CD4-positive, alpha-beta T cell treated with Interleukin-10 for 1 hour (primary cell): ENCODE measurements around the gene UFM1.
"Not testable (repeated sequence)": the region's sequence is repeated elsewhere in the genome, so short reads cannot be mapped to it uniquely, and the experiment has no call there.

Experiments used
- DNase-seq: peaks from one replicate; pipeline ENCODE4 v3.0.0-alpha.2; 2020

Gene UFM1

DNA sequence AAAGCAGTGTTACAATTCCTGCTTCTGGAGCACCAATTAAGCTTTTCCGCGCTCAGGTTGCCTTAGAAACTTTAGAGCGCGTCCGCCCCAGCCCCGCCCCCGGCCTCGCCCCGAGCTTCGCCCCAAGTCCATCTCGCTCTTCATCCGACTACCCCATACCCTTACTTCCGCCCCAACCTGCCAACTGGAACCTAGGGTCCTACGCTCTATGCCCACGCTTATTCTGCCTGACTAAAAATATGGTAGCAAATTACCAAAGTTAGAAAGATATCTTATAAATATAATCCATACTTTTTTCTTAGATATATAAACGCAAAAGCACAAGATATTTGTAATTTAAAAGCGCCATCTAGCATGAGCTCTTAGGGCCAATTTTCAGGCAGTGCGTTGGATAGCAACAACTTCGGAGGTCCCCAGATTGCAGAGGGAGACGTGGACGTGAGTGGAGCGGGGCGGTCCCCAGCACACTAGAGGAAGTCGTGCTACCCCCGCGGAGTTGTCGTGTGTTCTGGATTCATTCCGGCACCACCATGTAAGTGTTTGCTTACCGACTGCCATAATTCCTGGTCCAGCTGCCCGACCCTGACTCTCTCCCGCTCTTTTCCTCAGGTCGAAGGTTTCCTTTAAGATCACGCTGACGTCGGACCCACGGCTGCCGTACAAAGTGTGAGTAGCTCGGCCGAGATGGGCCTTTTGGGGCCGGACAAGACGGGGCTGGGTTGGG, at the start of gene UFM1:
Gene UFM1, plus strand, starts transcription at position 462 of the 724 bp plus-strand sequence. Its CDS starts 69 bp downstream, at position 531.
- DNase-seq = peak; percentile 91

- DNase-seq = no peak
Observed at GRCh38 chr13:38301236-38301635, 48.4 kb upstream of the UFM1 start.

DNA sequence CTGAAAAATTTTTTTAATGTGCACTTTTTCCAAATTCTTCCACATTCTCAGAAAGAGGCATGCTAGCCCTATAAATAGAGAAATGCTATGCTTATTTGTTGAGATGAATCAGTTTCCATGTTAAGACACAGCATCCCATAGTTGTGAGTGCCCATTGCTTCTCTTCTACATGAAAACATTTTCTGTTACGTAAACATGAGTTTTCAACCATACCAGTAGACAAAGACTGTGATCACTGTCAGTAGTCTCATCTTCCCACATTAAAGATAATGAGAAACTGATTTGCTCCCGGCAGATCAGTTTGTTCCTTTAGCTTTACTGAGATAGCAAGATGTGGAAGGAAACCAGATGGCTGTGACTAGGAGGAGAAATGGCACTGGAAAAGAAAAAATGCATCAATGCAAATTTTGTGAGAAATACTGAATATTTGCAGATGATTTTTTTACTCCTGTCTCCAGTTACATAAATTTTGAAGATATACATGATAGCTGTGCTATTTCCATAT, 45.8 kb upstream of the UFM1 start:
- DNase-seq = no peak

- DNase-seq = no peak
Observed at GRCh38 chr13:38308736-38309135, 40.9 kb upstream of the UFM1 start.

DNA sequence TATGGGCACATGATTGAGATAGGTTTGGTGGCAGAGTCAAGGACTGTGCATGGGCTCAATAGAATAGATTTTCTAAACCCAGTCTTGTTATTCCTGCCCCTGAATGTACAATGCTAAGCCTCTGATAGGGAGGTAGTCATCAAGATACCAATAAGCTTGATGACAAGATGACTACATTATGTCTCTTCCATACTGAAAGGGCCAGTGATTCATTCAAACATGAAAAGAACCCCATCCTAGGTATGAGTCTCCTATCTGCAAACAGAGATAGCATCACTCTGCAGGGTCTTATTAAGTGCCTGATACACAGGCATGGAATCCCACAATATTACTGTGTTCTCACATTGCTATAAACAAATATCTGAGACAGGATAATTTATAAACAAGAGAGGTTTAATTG, 40.3 kb upstream of the UFM1 start:
- no peak for DNase-seq

- not testable (repeated sequence) for DNase-seq
Observed at GRCh38 chr13:38311175-38311574, 38.5 kb upstream of the UFM1 start.

- no peak for DNase-seq
Observed at GRCh38 chr13:38316129-38316528, 33.5 kb upstream of the UFM1 start.

GRCh38 chr13:38321654-38322053, 28.0 kb upstream of the UFM1 start:
- DNase-seq = no peak

GRCh38 chr13:38325426-38325825, 24.2 kb upstream of the UFM1 start:
- DNase-seq = no peak

- no peak for DNase-seq
Observed at GRCh38 chr13:38328699-38329098, 21.0 kb upstream of the UFM1 start.

GRCh38 chr13:38334845-38335244, 14.8 kb upstream of the UFM1 start:
- DNase-seq = no peak

DNA sequence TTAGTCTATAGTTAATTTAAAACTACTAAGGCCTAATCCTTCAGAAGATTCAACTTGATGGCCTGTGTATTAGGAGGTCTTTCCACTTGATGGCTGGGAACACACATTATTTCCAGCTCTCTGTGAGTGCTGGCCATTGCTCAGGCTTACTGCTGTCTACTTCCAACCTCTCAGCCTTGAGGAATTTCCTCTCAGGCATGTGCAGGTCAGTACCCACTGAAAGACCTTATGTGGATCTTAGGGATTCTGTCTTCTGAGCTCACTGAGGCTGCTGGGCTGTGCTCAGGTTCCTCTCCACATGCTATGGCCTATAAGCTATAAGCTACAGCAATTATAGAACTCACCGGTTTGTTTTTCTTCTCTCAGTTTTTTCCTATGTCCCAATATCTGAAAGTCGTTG, 11.6 kb upstream of the UFM1 start:
- no peak for DNase-seq

- DNase-seq = no peak
Observed at GRCh38 chr13:38340624-38341023, 9.0 kb upstream of the UFM1 start.

DNA sequence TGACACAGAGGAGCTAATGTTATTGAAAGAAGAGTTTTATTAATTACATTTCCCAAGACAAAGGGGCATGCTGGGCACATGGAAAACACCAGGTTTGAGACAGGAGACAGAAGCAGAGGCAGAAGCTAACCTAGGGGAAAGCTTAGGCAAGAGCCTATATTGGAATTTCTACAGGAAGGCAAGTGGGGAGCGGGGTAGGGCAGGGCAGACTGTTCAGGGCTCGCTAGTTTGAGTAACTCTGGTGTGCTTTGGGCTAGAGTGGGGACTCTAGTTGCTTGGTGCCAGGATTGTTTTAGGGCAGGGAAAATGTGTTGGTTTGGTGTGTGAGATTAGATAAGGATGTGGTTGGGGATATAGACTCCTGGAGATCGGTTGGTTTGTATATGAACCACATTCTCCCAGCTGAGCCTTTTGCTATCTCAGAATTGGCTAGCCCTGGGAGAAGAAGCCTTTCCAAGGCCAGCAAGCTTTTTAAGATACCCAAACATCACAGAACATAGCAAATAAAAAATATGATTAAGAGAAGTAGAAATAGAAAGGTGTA, 8.4 kb upstream of the UFM1 start:
- DNase-seq = no peak

DNA sequence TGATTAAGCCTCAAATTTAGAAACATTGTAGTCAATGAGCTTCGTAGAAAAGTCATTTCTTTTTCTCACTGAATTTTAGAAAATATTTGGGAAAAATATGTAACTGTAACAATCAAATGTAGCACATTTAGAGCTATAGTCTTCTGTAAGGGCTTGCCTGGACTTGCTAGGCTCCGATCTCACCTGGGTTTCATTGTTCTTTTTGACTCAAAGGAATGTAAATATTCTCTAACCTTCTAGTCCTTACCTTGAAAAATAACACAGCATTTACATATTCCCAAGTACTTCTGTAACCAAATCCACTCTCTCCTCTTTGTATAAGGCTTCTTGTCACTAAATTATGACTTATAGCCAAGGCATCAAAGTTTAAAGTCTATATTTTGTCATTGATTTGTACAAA, 2.9 kb upstream of the UFM1 start:
- no peak for DNase-seq

DNA sequence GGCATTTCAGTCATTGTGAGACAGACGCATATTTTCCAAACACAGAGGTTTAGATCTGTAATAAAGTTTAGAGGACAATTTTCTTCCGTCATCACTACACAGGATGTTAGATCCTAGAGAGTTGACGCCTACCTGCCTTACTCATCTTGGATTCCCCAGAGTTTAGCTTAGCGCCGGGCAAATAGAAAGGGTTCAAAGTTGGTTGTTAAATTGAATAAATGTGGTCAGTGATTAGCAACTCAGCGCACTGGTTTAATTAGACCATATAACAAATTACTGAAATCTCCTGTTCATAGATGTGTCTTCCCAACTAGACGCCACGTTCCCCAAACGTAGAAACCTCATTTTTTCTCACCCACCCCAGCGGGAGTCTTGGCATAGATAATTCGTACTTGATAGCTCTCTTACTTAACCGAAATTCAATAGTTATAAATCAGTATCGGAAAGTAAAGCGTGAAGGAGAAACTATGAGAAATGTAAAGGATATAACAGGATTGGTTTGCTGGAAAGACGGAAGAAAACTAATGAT, 726 bp upstream of the UFM1 start:
- peak; percentile 24 for DNase-seq

DNA sequence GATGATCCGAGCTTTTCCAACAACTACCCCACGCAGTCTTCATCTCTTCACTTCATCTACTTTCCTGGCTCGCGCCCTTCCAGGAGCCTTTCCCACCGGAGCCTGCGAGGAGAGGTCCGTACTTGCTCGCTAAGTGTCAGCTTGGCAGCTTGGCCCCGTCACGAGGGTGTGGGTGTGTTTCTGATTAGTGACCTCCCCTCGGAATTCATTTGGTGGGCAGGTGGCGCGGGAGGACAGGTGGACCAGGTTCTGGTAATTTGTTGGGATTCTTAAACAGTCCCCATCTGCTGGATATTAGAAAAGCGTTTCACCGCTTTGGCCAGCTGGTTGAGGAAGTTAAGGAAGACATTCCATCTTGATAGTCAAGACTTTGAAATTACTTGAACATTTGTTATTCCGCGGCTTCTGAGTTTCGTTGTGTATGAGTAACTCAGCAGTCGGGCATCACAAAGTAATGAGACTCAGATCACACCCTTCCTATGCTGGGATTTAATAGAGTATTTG, 515 bp downstream of the UFM1 start:
- peak; percentile 56 for DNase-seq

GRCh38 chr13:38355595-38356119, 6.0 kb downstream of the UFM1 start:
- DNase-seq = no peak

DNA sequence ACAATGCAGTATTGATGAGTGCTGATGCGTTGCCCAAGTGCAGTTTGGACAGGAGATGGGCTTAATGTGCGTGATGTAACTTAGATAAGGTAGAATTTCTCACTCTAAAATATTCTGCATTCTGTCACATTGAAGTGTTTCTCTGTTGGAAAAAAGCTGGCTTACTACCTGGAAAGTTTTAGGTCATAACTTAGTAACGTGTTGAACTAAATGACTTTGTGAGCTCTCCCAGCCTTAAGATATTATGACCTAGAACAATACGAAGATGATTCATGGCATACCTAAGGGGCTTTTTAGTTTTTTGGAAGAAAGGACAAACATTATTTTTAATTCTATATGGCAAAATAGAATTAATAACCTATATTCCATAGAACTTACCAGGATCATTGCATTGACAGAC, 9.0 kb downstream of the UFM1 start:
- no peak for DNase-seq

DNA sequence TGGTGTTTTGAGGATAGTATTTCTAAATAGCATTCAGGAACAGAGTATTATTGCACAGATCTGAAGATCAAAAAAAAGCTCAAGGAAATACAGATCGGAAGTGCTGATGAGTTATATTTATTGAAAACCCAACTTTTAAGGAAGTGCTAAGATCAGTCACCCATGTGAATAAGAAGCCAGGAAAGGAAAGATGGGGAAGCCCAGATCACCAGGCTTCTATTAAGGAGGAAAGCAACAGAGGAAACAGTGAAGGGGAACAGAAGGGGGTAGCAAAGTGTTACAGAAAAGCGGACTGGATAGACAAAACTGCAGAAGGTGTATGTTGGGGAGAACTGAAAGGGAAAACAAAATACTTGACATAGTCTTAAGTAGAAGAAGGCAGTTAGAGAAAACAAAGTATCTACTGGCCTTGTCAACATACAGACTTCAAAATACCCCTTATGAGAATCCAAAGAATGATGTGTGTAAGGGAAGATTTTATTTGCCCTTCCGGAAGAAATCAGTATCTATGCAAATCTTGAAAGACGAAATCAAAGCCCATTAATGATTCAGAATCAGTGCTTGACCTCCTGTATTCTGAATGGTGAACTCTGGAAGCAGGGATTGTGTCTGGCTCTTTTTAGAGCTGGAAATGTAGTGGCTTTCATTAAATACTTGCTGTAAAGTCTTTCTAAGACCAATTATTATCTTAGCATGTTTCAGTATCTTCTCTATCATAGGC, 12.1 kb downstream of the UFM1 start:
- DNase-seq = no peak

DNA sequence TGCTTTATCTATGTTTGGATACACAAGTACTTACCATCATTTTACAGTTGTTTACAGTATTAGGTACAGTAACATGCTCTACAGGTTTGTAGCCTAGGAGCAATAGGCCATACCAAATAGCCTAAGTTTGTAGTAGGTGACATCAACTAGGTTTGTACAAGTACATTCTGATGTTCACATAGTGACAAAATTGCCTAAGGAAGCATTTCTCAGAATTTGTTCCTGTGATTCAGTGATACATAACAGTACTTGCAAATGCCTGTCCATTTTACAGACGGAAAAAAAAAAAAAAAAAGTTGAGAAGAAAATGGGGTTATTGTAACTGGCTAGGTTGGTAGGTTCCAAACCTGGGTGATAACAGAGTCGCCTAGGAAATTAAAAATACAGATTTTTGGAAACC, 13.6 kb downstream of the UFM1 start:
- DNase-seq = no peak

GRCh38 chr13:38363746-38364145, 14.1 kb downstream of the UFM1 start:
- not testable (repeated sequence) for DNase-seq

DNA sequence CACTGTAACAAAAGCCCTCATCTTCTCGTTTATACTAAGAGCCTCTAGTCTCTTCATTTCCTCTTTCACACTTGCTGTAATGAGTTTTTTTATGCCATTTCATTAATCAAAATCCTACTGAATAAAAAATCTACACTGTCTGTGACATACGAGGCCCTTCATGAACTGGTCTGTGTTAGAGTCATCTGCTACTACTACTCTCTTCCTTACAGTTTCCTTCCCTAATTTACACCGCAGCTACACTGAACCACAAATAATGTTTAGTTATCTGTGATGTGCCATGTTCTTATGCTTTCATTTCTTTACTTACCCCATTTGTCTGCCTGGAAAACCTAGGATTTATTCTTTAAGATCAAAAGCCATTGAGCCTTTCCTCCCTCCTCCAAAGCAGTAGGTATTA, 16.0 kb downstream of the UFM1 start:
- DNase-seq = no peak
